Measurements from ENCODE around the gene RABL6.
A peak's percentile ranks its signal among the peaks of the same experiment; 100 is the strongest.
"Not testable (repeated sequence)": the region's sequence is repeated elsewhere in the genome, so short reads cannot be mapped to it uniquely, and the experiment has no call there.

RABL6 gene

DNA sequence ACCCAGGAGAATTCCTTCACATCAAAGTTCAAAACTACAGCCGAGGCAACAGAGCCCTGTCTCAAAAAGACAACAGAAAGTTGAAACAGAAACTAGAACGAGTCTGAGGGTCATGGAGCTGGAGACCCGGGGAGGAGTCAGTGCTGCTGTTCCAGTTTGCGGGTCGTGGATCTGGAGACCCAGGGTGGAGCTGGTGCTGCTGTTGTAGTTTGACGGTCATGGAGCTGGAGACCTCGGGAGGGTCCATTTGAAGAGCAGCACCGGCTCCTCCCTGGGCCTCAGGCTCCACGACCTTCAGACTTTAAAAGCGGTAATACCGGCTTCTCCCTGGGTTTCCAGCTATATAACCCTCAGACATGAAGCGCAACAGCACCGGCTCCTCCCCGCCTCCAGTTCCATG, 30.4 kb upstream of the RABL6 start:
- no peak for DNase-seq

DNA sequence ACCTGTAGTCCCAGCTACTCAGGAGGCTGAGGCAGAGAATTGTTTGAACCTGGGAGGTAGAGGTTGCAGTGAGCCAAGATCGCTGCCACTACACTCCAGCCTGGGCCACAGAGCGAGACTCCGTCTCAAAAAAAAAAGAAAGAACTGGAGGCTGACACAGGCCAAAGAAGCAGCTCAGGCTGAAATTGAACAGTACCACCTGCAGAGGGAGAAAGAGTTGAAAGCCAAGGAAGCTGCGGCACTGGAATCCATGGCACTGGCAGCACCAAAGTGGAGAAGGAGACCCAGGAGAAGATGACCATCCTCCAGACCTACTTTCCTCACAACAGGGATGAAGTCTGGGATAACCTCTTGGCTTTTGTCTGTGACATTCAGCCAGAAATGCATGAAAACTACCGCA, 27.9 kb upstream of the RABL6 start:
- no peak for DNase-seq

DNA sequence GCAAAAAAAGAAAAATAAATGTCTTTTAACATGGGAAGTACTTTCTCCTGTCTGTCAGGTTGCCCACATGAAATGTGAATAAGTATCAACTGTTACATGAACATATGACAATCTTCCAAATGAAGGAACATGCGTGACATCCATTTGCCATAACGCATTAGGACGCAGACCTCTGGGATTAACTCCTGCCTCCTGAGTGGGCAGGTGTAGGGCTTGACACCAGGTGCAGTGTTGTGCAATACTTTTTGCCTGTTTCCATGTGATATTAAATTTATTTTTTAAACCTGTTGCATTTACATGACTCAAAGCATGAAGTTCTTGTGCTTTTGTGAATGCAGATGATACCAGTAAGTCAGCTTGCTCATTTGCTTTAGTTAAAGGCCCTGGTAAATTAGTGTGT, 25.3 kb upstream of the RABL6 start:
- no peak for DNase-seq

- no peak for DNase-seq
These were observed 23.3 kb upstream of the RABL6 start for GRCh38 chr9:136784249-136784996.

DNA sequence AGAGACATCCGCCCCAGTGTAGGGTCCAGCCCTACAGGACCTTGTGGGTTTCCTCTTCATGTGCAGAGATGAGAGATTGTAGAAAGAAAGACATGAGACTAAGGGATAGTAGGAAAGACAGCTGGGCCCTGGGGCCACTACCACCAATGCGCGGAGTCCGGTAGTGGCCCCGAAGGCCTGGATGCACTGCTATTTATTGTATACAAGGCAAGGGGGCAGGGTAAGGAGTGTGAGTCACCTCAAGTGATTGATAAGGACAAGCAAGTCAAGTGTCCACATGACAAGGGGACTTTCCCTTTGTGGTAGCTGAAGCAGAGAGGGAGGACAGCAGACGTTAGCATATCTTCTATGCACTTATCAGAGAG, 22.8 kb upstream of the RABL6 start:
- DNase-seq, result no peak

- DNase-seq, result not testable (repeated sequence)
These were observed 22.0 kb upstream of the RABL6 start for GRCh38 chr9:136785565-136786355.

- no peak for DNase-seq
These were observed 21.3 kb upstream of the RABL6 start for GRCh38 chr9:136786451-136786850.

DNA sequence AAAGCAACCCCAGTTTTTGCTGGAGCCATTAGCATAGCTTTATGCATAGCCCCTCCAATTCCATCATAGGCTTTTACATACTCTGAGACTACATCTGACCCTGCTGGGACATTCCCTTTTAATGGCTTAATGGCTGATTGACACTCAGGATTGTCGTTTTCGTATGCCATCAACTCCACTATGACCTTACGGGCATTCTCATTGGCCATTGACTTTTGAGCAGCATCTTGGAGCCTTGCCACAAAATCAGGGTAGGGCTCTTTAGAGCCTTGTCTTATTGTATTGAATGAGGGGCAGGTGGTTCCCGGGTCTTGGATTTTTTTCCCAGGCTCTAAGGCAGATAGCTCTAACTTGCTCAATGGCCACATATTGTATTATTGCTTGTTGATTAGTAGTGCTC, 20.8 kb upstream of the RABL6 start:
- peak; percentile 27 for DNase-seq

- peak; percentile 49 for DNase-seq
These were observed 19.9 kb upstream of the RABL6 start for GRCh38 chr9:136787690-136788400.

DNA sequence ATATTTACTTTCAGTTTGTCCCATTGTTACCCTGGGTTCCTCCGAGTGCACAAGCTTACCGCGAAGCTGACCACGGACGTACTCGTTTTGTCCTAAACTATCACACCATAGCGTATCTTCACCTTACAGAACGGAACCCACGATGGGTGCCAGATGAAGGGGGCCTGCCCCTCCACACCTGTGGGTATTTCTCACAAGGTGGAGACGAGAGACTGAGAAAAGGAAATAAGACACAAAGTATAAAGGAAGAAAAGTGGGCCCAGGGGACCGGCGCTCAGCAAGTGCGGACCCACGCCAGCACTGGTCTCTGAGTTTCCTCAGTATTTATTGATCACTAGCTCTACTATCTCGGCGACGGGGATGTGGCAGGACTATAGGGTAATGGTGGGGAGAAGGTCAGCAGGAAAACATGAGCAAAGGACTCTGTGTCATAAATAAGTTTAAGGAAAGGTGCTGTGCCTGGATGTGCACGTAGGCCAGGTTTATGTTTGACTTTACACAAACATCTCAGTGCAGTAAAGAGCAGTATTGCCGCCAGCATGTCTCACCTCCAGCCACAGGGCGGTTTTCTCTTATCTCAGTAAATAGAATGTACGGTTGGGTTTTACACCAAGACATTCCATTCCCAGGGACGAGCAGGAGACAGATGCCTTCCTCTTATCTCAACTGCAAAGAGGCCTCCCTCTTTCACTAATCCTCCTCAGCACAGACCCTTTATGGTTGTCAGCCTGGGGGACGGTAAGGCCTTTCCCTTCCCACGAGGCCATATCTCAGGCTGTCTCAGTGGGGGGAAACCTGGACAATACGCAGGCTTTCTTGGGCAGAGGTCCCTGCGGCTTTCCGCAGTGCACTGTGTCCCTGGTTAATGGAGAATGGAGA, 18.9 kb upstream of the RABL6 start:
- not testable (repeated sequence) for DNase-seq

DNA sequence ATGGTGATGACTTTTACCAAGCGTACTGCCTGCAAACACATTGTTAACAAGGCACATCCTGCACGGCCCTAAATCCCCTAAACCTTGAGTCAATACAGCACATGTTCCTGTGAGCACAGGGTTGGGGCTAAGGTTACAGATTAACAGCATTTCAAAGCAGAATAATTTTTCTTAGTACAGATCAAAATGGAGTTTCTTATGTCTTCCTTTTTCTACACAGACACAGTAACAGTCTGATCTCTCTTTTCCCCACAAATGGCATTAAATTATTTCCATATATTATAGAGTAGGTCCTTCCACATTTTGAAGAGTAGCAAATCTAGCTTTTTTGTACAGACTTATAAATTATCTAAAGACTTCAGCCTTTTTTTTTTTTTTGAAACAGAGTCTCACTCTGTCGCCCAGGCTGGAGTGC, 18.2 kb upstream of the RABL6 start:
- no peak for DNase-seq

- peak; percentile 99 for DNase-seq
These were observed 16.9 kb upstream of the RABL6 start, which contains the start of gene TMEM141 for GRCh38 chr9:136790640-136791515. Gene TMEM141, plus strand, starts transcription at chr9:136791344. Its CDS starts 27 bp downstream, at chr9:136791371.

DNA sequence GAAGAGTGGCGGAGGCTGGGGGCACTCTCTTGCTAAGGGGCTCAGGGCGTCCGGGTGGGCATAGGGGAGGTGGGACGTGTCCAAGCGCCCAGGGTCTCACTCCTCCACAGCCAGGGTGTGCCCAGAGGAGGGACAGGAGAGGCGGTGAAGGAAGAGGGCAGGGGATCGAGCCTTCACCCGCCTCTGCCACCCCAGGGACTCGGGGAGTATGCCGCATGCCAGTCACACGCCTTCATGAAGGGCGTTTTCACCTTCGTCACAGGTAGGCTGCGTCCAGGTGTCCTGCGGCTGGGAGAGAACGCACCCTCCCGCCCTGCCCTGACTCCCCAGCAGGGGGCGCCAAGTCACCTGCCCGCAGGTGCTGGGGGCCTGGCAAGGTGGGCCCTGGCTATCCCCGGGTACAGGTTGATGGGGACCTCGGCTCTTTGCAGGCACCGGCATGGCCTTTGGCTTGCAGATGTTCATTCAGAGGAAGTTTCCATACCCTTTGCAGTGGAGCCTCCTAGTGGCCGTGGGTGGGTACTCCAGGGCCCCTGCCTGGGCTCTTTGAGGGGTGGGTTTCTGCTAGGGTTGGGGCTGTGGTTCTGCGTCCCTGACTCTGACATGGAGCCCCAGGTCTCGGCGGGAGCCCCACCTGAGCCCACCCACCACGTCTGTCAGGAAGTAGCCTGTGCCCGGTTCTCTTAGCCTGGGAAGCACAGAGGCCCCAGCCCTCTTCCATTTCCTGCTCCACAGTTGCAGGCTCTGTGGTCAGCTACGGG, 16.1 kb upstream of the RABL6 start:
- no peak for DNase-seq

GRCh38 chr9:136792321-136793085, 15.2 kb upstream of the RABL6 start:
- DNase-seq, result no peak

GRCh38 chr9:136793086-136793946, 14.4 kb upstream of the RABL6 start:
- DNase-seq, result no peak

- no peak for DNase-seq
These were observed 13.3 kb upstream of the RABL6 start for GRCh38 chr9:136794281-136794999.

- DNase-seq, result no peak
These were observed 12.8 kb upstream of the RABL6 start for GRCh38 chr9:136795000-136795348.

DNA sequence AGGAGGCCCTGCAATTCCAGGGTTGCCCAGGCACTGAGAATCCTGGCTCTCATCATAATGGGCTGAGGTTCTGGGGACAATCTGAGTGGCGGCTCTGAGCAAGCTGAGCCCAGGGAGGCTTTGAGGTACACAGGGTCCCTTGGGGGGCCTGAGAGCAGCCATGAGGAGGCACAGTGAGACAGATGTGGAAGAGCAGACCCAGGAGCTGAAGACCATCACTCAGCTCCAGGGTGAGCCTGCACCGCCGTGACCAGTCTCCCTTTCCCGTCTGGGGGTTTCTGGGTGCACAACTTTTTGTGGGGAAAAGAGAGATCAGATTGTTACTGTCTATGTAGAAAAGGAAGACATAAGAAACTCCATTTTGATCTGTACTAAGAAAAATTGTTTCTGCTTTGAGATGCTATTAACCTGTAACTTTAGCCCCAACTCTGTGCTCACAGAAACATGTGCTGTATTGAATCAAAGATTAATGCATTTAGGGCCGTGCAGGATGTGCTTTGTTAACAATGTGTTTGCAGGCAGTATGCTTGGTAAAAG, 11.4 kb upstream of the RABL6 start, which contains the start of gene CCDC183:
Gene CCDC183, plus strand, starts transcription at position 101 of the 537 bp plus-strand sequence. Its CDS starts 60 bp downstream, at position 161.
- no peak for DNase-seq
